Measurements from ENCODE around the gene TAS2R38.

DNA sequence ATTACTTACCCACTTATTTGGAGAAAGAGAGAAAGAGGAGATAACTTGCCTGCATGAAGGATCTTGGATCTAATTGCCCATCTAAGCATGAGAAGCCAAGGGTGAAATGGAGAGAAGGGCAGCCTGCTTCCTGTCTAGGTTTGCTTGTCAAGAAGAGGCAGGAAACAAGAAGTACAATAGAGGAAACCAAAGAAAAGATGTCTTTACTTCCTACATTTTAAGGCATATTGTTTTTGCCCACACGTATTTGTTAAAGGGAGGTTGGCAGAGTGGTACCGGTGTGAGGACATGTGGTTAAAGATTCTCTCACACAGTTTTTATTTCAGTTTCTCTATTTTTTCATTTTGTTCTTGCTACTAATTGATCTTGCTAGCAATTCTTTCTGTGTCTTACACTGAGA is 6.0 kb upstream of the TAS2R38 start:
- no peak for TF ChIP-seq POLR2A (IDR thresholded peaks at IDR 0.05)
- TF ChIP-seq, protein P1, sequence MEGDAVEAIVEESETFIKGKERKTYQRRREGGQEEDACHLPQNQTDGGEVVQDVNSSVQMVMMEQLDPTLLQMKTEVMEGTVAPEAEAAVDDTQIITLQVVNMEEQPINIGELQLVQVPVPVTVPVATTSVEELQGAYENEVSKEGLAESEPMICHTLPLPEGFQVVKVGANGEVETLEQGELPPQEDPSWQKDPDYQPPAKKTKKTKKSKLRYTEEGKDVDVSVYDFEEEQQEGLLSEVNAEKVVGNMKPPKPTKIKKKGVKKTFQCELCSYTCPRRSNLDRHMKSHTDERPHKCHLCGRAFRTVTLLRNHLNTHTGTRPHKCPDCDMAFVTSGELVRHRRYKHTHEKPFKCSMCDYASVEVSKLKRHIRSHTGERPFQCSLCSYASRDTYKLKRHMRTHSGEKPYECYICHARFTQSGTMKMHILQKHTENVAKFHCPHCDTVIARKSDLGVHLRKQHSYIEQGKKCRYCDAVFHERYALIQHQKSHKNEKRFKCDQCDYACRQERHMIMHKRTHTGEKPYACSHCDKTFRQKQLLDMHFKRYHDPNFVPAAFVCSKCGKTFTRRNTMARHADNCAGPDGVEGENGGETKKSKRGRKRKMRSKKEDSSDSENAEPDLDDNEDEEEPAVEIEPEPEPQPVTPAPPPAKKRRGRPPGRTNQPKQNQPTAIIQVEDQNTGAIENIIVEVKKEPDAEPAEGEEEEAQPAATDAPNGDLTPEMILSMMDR (IDR thresholded peaks at IDR 0.05), result no peak
- TF ChIP-seq EP300 (IDR thresholded peaks at IDR 0.05), result no peak
